CD4-positive, alpha-beta T cell treated with Interleukin-4 for 1 hour (primary cell): ENCODE data around the gene MSH4.

Experiments
- DNase-seq, 2 donors: peaks; one replicate each; pipeline ENCODE4 v3.0.0-alpha.2; 2020 to 2022

Gene MSH4

GRCh38 chr1:75950176-75950575 lies 153.5 kb downstream of the MSH4 start:
- DNase-seq: no peak

- DNase-seq: no peak
Measured at GRCh38 chr1:75952016-75952415, 155.3 kb downstream of the MSH4 start.

- no peak for DNase-seq
Measured at GRCh38 chr1:75953461-75953860, 156.8 kb downstream of the MSH4 start.

DNA sequence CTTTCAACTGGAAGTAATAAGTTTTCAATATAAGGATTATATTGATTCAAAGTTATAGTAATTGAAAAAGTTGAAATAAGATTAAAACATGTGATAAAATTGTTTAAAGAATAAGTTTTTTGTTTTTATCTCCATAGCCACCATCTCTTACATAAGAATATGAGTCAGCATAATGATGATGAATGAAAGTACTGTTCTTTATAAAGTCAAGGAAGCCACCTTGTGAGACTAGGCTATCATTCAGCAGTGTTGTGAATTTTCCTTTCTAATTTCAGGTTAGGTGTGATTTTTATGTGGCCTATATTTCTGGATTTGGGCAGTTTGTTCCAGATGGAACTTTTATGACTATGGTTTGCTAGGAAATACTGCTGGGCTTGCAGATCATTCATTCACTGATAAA lies 157.9 kb downstream of the MSH4 start:
- DNase-seq: no peak
